ENCODE measurements around the gene ERCC6. TPM values are rescaled to one million over a fixed set of nuclear protein-coding genes. Genes with fewer than 3 reads are reported as not detected.

Gene ERCC6
- total RNA-seq, 1 experiment from 2014 or later = 7.1 TPM

DNA sequence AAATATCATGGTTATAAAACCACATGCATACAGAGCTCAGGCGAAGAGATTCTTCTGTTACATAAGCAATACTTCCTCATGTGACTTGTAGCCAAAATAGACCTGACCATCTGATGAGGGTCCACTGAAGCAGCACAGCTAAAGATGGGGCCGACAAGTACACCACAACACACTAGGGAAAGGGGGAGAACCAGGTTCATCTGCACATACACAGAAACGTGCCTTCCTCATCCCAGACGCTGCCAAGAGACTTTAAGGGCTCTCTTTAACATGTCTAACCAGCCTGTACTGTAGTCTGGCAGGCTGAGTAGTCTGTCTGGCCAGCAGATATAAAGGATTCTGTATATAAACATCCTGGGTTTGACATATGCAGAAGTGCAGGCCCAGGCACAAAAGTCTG is 30.3 kb downstream of the ERCC6 start:
- H3K27me3 ChIP-seq = no peaks in the 10 kb centered on the region
- H3K4me1 ChIP-seq = no peaks in the 10 kb centered on the region
- no peak for DNase-seq
- H3K36me3 ChIP-seq = no peaks in the 10 kb centered on the region
- no peak overlapping the region for H3K4me3 ChIP-seq
- no peak overlapping the region for H3K27ac ChIP-seq
- no peaks in the 10 kb centered on the region for H3K9me3 ChIP-seq (replicated peaks)

DNA sequence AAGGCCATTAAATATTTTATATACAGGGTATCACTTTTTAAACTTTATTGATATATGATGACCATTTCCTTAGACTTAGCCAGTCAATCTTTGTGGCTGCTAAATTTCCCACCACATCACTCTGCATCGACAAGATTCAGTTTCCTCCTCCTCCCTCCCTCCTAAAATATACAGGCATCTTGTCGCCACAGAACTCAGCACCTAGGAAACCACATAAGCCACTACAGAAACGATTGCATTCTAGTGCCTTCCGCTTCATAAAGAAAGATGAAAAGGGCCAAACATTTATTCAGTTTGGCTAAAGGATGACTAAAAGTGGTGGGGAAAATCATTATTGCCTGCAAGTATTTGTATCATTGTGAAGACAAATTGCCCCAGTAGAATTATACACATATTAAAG is 30.7 kb downstream of the ERCC6 start:
- Histone ChIP-seq H3K27ac (no peak overlapping the region), H3K9me3 (replicated peaks) (no peaks in the 10 kb centered on the region), H3K27me3 (no peaks in the 10 kb centered on the region), H3K4me3 (no peak overlapping the region), H3K4me1 (no peaks in the 10 kb centered on the region), H3K36me3 (no peaks in the 10 kb centered on the region)
- DNase-seq = no peak

DNA sequence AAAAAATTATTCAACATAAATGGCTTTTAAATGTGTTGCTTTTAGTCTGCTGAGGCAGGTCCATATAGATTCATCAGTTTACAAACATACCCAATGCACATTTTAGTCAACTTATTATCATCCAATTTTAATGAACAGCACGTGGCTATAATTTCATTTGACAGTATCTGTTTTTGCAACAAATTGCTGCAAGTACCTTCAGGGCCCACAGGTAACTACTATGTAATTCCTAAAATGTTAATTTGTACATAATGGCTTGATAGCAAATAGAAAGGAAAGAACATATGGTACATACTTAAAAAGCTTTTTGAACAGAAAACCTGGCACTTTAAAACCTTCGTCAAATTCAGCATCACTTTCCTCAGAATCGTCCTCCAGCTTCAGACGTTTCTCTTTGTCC is 33.3 kb downstream of the ERCC6 start:
- DNase-seq = no peak
- Histone ChIP-seq H3K27ac (no peak overlapping the region), H3K36me3 (no peaks in the 10 kb centered on the region), H3K27me3 (no peaks in the 10 kb centered on the region), H3K9me3 (replicated peaks) (no peaks in the 10 kb centered on the region), H3K4me1 (no peaks in the 10 kb centered on the region), H3K4me3 (no peak overlapping the region)

DNA sequence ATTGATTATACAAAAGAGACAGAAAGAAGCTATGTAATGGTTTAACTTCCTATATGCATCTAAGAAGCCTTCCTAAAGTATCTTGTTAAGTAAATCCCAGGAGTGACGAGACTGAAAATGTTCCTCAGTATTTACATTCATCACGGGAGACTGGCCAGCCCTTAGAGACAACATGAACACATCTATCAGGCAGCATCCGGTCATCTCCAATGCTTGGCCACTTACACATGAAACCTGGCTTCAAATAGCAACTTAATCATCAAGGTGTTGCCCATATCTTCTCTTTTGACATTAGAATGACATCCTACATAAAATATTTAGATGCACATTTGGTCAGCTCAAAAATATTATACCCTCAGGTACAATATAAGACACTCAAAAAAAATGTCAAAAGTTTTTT is 33.8 kb downstream of the ERCC6 start:
- no peaks in the 10 kb centered on the region for H3K4me1 ChIP-seq
- no peak overlapping the region for H3K27ac ChIP-seq
- H3K4me3 ChIP-seq = no peak overlapping the region
- no peaks in the 10 kb centered on the region for H3K27me3 ChIP-seq
- no peak for DNase-seq
- no peaks in the 10 kb centered on the region for H3K36me3 ChIP-seq
- no peaks in the 10 kb centered on the region for H3K9me3 ChIP-seq (replicated peaks)

DNA sequence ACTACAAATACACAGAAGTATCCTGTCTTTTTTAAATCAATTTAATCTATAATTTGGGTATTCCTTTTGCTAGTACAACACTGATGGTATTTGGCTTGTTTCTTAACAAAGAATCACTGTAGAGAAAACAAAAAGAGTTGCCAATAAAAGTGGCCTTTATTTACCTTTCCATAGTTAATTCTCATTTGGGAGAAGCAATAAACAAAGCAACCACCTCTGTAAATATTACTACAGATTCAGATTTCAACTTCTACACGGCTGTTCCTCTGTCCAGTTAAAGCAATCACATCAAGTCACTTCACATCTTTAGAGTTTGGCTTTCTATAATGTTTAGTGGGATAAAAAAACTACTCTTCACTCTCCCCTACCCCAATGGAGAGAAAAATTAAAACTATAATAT is 34.4 kb downstream of the ERCC6 start:
- no peak overlapping the region for H3K27ac ChIP-seq
- H3K36me3 ChIP-seq = no peaks in the 10 kb centered on the region
- H3K4me1 ChIP-seq = no peaks in the 10 kb centered on the region
- no peak overlapping the region for H3K4me3 ChIP-seq
- H3K27me3 ChIP-seq = no peaks in the 10 kb centered on the region
- no peak for DNase-seq
- no peaks in the 10 kb centered on the region for H3K9me3 ChIP-seq (replicated peaks)

DNA sequence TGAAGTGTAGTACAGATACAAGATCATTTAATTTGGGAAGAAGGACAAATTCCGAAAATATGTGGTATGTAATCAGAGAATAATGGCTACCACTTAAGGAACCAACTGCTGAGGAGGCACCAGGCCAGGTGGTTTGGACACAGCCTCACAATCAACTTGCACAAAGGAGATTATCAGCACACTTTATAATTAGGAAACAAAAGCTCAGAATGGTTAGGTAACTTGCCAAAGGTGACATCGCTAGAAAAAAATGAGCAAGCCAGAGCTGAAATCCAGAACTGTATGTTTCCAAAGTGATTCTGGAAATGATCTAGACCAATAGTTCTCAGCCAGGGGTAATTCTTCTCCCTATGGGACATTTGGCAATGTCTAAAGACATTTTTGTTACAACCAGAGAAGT is 36.6 kb downstream of the ERCC6 start:
- H3K4me1 ChIP-seq = no peaks in the 10 kb centered on the region
- no peak for DNase-seq
- H3K36me3 ChIP-seq = no peaks in the 10 kb centered on the region
- no peaks in the 10 kb centered on the region for H3K27me3 ChIP-seq
- no peak overlapping the region for H3K4me3 ChIP-seq
- H3K27ac ChIP-seq = no peak overlapping the region
- H3K9me3 ChIP-seq (replicated peaks) = no peaks in the 10 kb centered on the region

DNA sequence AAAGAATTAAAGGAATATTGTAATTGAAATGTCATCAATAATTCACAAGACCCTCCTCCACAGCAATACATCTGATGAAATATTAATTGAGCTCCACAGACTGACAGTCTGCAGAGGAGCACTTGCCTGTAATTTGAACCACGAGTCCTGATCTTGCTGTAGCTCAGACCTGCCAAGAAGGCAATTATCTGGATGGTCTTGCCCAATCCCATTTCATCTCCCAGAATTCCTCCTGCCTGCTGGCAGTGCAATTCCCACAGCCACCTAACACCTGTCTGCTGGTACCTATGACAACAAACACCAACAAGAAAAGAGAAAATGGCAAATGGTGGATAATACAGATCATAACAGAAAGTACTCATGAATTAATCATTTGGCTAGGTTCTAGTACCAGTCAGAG is 38.5 kb downstream of the ERCC6 start:
- peak in 1 of 2 experiments; percentile 35 for DNase-seq

DNA sequence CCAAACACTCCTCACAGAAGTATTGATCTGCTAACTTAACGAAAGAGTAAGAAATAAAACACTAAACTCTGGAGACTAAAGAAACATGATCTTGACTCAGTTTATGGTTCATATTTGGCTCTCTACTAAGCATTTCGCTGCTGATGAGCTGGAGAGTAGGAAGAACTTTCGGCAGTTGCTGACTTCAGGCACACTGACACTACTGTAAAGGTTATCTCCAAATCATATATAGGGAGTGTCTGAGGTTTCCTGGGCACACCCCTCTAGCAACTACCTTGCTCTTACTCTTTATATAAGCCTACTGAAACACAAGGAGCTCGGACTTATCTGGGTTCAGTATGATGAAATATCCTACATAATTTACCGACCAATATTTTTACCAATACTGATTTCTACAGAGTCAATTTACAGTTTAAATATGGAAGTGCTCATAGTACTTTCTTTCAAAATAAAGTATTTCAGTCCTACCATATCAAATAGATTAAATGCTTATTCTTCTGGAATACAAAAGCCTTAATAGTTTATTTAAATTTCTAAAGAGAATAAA is 39.5 kb downstream of the ERCC6 start:
- no peak overlapping the region for H3K4me3 ChIP-seq

More for the DNA sequence above, 38.5 kb downstream of the ERCC6 start:
- H3K9me3 ChIP-seq (replicated peaks) = no peaks in the 10 kb centered on the region
- H3K27me3 ChIP-seq = no peaks in the 10 kb centered on the region
- H3K36me3 ChIP-seq = no peaks in the 10 kb centered on the region
- H3K4me1 ChIP-seq = no peaks in the 10 kb centered on the region
- H3K4me3 ChIP-seq = no peak overlapping the region
- no peak overlapping the region for H3K27ac ChIP-seq

DNA sequence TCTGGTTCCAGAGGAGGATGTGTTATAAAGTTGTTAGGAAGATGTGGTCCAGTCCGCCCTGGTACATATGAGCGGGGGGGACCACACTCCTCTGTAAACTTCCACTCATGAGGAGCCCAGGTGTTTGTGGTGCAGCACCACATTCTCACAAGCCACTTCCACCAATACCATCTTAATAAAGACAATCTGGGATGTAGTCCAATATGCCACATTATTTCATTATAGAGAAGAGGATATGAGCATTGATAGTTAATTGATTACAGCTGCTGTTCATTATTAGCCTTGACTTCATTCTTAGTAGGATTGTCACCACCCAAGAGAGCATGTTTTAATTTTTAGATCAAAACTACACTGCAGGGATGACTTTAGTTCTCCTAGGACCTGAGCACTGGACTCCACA is 40.5 kb downstream of the ERCC6 start:
- Histone ChIP-seq H3K27ac (no peak overlapping the region), H3K4me1 (no peaks in the 10 kb centered on the region), H3K4me3 (no peak overlapping the region), H3K27me3 (no peaks in the 10 kb centered on the region), H3K9me3 (replicated peaks) (no peaks in the 10 kb centered on the region), H3K36me3 (no peaks in the 10 kb centered on the region)
- no peak for DNase-seq

More for the DNA sequence above, 39.5 kb downstream of the ERCC6 start:
- Histone ChIP-seq H3K27me3 (no peaks in the 10 kb centered on the region), H3K9me3 (replicated peaks) (no peaks in the 10 kb centered on the region), H3K36me3 (no peaks in the 10 kb centered on the region), H3K4me1 (no peaks in the 10 kb centered on the region), H3K27ac (no peak overlapping the region)
- DNase-seq = no peak

DNA sequence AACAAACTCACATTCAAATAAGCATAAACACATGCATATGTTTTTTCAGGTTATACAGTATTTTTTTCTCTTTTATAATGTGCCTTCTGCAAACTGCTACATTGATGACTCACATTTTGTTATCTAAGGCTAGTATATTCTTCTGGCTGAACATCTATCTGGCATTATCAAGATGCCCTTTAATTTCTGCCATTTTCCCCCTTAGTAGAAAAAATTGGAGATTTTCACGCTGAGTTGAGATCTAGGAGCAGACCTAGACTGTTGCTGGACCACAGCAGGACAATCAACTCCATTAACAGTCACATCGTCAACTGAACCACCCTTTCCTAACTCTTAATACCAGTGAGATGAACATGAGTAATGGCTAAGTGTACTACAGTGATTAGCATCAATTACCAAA is 41.6 kb downstream of the ERCC6 start:
- Histone ChIP-seq H3K27me3 (no peaks in the 10 kb centered on the region), H3K27ac (no peak overlapping the region)

DNA sequence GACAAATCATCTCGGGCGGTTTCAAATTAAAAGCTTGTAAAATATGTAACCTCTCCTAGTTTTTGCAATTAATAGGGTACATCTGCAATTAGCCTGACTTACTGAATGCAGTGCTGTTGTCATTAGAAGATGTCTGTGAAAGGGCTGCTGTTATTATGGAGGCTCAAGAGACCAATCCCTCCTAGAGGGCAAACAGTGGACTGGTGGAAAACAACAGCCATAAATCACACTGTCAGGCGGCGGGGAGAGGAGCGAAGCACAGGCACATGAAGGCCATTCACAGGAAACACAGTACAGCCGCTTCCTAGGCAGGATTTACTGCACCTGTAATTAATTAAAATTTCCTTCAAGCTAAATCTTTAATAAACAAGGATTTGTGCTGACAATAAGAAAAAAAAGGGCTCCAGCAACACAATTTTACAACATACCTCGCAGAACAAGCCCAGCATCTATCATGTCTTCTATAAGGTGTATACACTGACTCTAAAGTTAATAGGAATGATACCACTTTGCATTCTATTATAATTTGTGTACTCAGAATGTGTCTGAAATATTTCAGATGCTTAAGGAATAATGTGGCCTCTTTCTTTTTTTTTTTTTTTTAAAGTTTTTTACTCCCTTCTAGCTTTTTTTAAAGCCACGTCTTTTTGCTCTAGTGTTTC is 50.7 kb downstream of the ERCC6 start:
- Histone ChIP-seq H3K36me3 (no peaks in the 10 kb centered on the region), H3K9me3 (replicated peaks) (no peaks in the 10 kb centered on the region), H3K27ac (no peak overlapping the region), H3K4me1 (peaks cover 7% of the 10 kb centered on the region; the same call in 1 of the 2 replicates), H3K4me3 (no peak overlapping the region), H3K27me3 (no peaks in the 10 kb centered on the region)
- no peak for DNase-seq

More for the DNA sequence above, 41.6 kb downstream of the ERCC6 start:
- DNase-seq = no peak
- no peaks in the 10 kb centered on the region for H3K36me3 ChIP-seq
- no peak overlapping the region for H3K4me3 ChIP-seq
- H3K9me3 ChIP-seq (replicated peaks) = no peaks in the 10 kb centered on the region
- H3K4me1 ChIP-seq = no peaks in the 10 kb centered on the region

DNA sequence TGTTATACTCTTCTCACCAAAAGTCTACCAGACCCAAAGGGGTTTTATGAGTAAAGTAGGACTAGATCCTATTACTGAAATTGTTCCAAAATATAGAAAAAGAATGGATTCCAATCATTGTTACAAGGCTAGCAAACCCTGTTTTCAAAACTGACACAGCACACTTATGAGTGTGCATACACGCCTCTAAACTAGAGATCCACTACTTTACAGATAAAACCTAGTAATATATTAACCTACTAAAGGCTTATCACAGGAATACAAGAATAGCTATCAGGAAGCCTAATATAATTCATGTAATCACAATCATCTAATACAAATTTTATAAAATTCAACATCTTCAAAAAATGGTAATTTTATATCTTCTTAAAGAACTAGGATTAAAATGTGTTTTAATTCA is 52.2 kb downstream of the ERCC6 start:
- H3K4me1 ChIP-seq = peaks cover 7% of the 10 kb centered on the region; the same call in 1 of the 2 replicates
- no peak for DNase-seq
- no peak overlapping the region for H3K27ac ChIP-seq
- no peaks in the 10 kb centered on the region for H3K9me3 ChIP-seq (replicated peaks)
- no peaks in the 10 kb centered on the region for H3K36me3 ChIP-seq
- no peaks in the 10 kb centered on the region for H3K27me3 ChIP-seq
- H3K4me3 ChIP-seq = no peak overlapping the region

DNA sequence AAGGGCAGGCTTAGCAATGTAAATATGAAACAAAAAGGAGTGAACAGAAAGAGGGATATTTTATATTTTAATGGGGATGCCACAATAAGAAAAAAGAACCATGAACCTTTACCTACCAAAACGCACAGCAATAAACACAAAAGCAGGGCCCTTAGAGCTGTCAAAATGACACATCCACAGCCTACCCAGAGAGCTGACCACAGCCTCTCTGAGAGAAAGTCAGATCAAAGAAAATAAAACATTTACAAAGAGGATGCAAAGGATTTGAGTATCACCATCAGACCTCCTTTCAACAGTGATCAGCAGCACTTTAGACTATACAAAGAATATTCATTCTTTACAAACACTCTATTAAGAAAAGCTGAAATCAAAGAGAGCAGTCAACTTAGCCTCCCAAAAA is 52.9 kb downstream of the ERCC6 start:
- Histone ChIP-seq H3K4me3 (no peak overlapping the region), H3K36me3 (no peaks in the 10 kb centered on the region), H3K9me3 (replicated peaks) (no peaks in the 10 kb centered on the region), H3K27ac (no peak overlapping the region), H3K4me1 (peaks cover 6% of the 10 kb centered on the region; the same call in 1 of the 2 replicates), H3K27me3 (no peaks in the 10 kb centered on the region)
- no peak for DNase-seq

DNA sequence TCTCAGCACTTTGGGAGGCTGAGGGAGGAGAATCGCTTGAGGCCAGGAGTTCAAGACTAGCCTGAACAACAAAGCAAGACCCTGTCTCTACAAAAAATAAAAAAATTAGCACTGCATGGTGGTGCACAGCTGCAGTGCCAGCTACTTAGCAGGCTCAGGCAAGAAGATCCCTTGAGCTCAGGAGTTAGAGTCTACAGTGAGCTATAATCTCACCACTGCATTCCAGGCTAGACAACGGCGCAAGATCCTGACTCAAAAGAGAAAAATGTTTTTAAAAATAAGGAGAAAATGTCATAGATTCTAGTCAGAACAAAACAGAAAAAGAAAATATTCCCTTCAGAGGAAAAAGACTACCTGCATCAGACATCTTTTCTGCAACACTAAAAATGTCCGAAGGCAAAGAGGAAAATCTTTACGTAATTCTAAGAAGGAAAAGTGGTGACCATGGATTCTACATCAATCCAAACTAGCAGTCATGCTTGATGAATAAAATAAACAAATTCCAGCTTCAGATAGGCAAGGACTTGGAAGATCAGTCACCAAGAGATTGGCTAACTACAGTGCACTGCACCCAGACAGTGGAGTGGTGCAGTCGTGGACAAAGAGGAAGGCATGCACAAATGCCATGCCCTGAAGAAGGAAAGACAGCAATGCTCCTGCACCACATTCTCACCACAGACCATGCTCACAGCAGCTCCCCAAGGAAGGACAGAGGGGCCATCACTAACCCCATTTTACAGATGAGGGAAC is 54.3 kb downstream of the ERCC6 start:
- Histone ChIP-seq H3K27ac (no peak overlapping the region), H3K27me3 (no peaks in the 10 kb centered on the region), H3K4me3 (no peak overlapping the region), H3K9me3 (replicated peaks) (no peaks in the 10 kb centered on the region), H3K36me3 (no peaks in the 10 kb centered on the region), H3K4me1 (no peaks in the 10 kb centered on the region)
- DNase-seq = no peak

DNA sequence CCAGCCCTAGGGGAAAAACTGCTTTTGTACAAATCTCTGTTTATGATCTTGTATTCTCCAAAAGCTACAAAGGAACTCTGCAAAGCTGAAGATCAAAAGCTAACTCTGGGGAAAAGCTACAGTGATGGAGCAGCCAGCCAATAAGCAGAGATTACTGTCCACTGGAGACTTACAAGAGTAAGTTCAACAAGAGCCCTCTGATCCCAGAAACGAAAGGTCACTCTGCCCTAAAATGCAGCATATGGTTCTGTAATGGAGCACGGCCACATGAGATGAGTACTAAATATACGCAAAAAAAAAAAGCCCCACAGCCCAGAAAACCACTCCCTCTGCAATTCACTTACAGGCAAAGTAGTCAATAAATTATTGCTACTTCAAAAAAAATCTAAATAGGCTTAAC is 60.1 kb downstream of the ERCC6 start:
- H3K36me3 ChIP-seq = no peaks in the 10 kb centered on the region
- no peak for DNase-seq

More for the DNA sequence above, 60.1 kb downstream of the ERCC6 start:
- no peaks in the 10 kb centered on the region for H3K9me3 ChIP-seq (replicated peaks)
- H3K4me3 ChIP-seq = no peak overlapping the region
- H3K27me3 ChIP-seq = no peaks in the 10 kb centered on the region
- H3K4me1 ChIP-seq = no peaks in the 10 kb centered on the region
- H3K27ac ChIP-seq = no peak overlapping the region
